Measurements from ENCODE around the gene DEPP1. TPM values are rescaled to one million over a fixed set of nuclear protein-coding genes. Genes with fewer than 3 reads are reported as not detected.

Gene DEPP1
- polyA plus RNA-seq, 2 of the 4 experiments (the other 2 are of a cell fraction), result 0.46 to 0.92 TPM

DNA sequence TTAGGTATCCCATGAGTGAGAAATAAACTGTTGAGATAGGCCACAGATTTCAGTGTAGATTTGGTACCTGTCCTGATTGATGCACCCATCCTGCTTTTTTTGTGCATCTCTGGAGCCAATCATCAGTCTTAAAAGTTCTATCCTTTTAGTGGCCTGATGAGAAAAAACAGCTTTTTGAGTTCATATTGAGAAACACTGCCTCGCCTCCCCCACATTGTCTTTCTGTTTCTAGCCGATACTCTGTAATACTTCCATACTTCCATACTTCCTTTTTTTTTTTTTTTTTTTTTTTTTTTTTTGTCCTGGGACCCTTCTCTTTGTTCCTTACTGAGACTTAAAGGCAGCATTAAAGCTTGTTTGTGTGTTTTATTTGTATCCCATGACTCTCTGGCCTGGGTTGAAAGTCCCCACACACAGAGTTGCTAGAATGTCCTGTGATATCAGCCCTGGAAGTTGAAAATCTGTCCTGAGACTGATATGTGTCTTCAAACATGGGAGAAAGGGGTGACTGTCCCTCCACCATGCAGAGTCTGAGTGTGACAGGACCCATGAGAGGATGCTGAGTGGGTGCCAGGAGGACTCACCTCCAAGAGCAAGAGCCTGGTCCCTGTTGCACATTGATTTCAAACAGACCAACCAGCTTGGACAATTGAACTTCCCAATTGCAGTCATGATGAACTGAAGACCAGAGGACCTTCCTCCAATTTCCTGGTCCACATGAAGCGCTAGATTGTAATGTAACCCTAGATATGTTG, 27.8 kb upstream of the DEPP1 start:
- Histone ChIP-seq H3K9me3 (peaks cover 37% of the 10 kb centered on the region), H3K4me1 (0 out of 3 replicates have a peak, but pooled peaks cover under 1% of the 10 kb centered on the region), H3K27ac (no peak overlapping the region), H3K4me3 (no peak overlapping the region), H3K4me2 (no peak overlapping the region)
- ChIA-PET CTCF (interaction anchor here (1.1 to 3.2 kb wide), 2 partner anchors 11 to 74 kb away, joined by 6 to 10 read pairs; no protein-coding TSS in a partner anchor), POLR2A (no interaction called here)
- DNase-seq (ENCODE audit: low read depth in 1 of 2, low spot score in 1 of 2) (no peak), FAIRE-seq (no peak), ATAC-seq (no peak)
- WGBS (ENCODE audit: missing lambda C conversion rate), result 87% methylated on average over 3 of the region's 3 CpGs
- no peak for TF ChIP-seq CHD4 (IDR thresholded peaks at IDR 0.05; ENCODE audit: borderline replicate concordance)

- Histone ChIP-seq H3K4me1 (0 out of 3 replicates have a peak, but pooled peaks cover 3% of the 10 kb centered on the region), H3K27ac (no peak overlapping the region), H3K4me2 (no peak overlapping the region), H3K4me3 (no peak overlapping the region), H3K9me3 (peaks cover 45% of the 10 kb centered on the region)
- TF ChIP-seq HMGXB4 (CRISPR knock-in tag; IDR thresholded peaks at IDR 0.05; ENCODE audit: borderline replicate concordance), result no peak
- TF ChIP-seq, protein P1, sequence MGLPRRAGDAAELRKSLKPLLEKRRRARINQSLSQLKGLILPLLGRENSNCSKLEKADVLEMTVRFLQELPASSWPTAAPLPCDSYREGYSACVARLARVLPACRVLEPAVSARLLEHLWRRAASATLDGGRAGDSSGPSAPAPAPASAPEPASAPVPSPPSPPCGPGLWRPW (IDR thresholded peaks at IDR 0.05), result no peak
- TF ChIP-seq FOXS1 (CRISPR knock-in tag; IDR thresholded peaks at IDR 0.05), result no peak
- no peak for TF ChIP-seq POLR2A (IDR thresholded peaks at IDR 0.05; ENCODE audit: low read length)
- TF ChIP-seq HEYL (CRISPR knock-in tag; IDR thresholded peaks at IDR 0.05), result no peak
- TF ChIP-seq PHF8 (IDR thresholded peaks at IDR 0.05; ENCODE audit: borderline replicate concordance, low read depth), result no peak
- no peak for TF ChIP-seq CBX2 (IDR thresholded peaks at IDR 0.05; ENCODE audit: borderline replicate concordance, low read depth)
- no peak for TF ChIP-seq MYC (IDR thresholded peaks at IDR 0.05; ENCODE audit: borderline replicate concordance, low read length)
- TF ChIP-seq, protein P2, sequence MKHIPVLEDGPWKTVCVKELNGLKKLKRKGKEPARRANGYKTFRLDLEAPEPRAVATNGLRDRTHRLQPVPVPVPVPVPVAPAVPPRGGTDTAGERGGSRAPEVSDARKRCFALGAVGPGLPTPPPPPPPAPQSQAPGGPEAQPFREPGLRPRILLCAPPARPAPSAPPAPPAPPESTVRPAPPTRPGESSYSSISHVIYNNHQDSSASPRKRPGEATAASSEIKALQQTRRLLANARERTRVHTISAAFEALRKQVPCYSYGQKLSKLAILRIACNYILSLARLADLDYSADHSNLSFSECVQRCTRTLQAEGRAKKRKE (CRISPR knock-in tag; IDR thresholded peaks at IDR 0.05; ENCODE audit: low read depth), result no peak
- no peak for TF ChIP-seq USF2 (IDR thresholded peaks at IDR 0.05)
- TF ChIP-seq HOXB13 (CRISPR knock-in tag; IDR thresholded peaks at IDR 0.05; ENCODE audit: low read depth), result no peak
- TF ChIP-seq GATA3 (IDR thresholded peaks at IDR 0.05; ENCODE audit: borderline replicate concordance), result no peak
- TF ChIP-seq, protein P3, sequence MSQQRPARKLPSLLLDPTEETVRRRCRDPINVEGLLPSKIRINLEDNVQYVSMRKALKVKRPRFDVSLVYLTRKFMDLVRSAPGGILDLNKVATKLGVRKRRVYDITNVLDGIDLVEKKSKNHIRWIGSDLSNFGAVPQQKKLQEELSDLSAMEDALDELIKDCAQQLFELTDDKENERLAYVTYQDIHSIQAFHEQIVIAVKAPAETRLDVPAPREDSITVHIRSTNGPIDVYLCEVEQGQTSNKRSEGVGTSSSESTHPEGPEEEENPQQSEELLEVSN (IDR thresholded peaks at IDR 0.05; ENCODE audit: borderline replicate concordance, low read depth), result no peak
- ATAC-seq (no peak), FAIRE-seq (no peak), DNase-seq (ENCODE audit: low read depth in 1 of 2, low spot score in 1 of 2) (no peak)
- POLR2A ChIA-PET, result no interaction called here
- CTCF ChIA-PET, result interaction anchor here (1.1 to 3.2 kb wide), 3 partner anchors 10 to 73 kb away, joined by 6 to 10 read pairs (median 9); no protein-coding TSS in a partner anchor
- WGBS (ENCODE audit: missing lambda C conversion rate), result 84% methylated on average over 1 of the region's 1 CpG
Observed at GRCh38 chr10:45005284-45005683, 26.7 kb upstream of the DEPP1 start.

- no peak overlapping the region for H3K4me3 ChIP-seq
- no peak for FAIRE-seq
- no peak overlapping the region for H3K27ac ChIP-seq
- peaks cover 50% of the 10 kb centered on the region for H3K9me3 ChIP-seq
- ChIA-PET CTCF (interaction anchor here (1.4 to 3.2 kb wide), 3 partner anchors 9 to 231 kb away, joined by 5 to 10 read pairs (median 9); no protein-coding TSS in a partner anchor), POLR2A (no interaction called here)
- no peak for DNase-seq (ENCODE audit: low read depth in 1 of 2, low spot score in 1 of 2)
- H3K4me2 ChIP-seq, result no peak overlapping the region
- ATAC-seq, result no peak
- TF ChIP-seq HEYL (CRISPR knock-in tag; IDR thresholded peaks at IDR 0.05) (no peak), CEBPB (IDR thresholded peaks at IDR 0.05) (no peak), JUN (IDR thresholded peaks at IDR 0.05) (no peak), RNF2 (IDR thresholded peaks at IDR 0.05; ENCODE audit: borderline replicate concordance, low read depth) (no peak), ESRRA (IDR thresholded peaks at IDR 0.05; ENCODE audit: borderline replicate concordance, low read length) (no peak), MYC (IDR thresholded peaks at IDR 0.05; ENCODE audit: borderline replicate concordance, low read length) (no peak), RCOR1 (IDR thresholded peaks at IDR 0.05; ENCODE audit: low read depth, low read length) (no peak), CBX2 (IDR thresholded peaks at IDR 0.05; ENCODE audit: borderline replicate concordance, low read depth) (no peak), CHD4 (IDR thresholded peaks at IDR 0.05; ENCODE audit: borderline replicate concordance) (no peak), FOSB (CRISPR knock-in tag; IDR thresholded peaks at IDR 0.05) (no peak), MAFK (IDR thresholded peaks at IDR 0.05; ENCODE audit: partially characterized antibody) (no peak), ZSCAN20 (CRISPR knock-in tag; IDR thresholded peaks at IDR 0.05) (no peak), FOSL2 (IDR thresholded peaks at IDR 0.05) (no peak), FOSL2 (CRISPR knock-in tag; IDR thresholded peaks at IDR 0.05) (no peak), NFE2L2 (conservative IDR thresholded peaks at IDR 0.05; ENCODE audit: low read length) (no peak), GATA3 (IDR thresholded peaks at IDR 0.05; ENCODE audit: borderline replicate concordance) (no peak)
- TF ChIP-seq, protein P3 (IDR thresholded peaks at IDR 0.05; ENCODE audit: borderline replicate concordance, low read depth), result no peak
- 0 out of 3 replicates have a peak, but pooled peaks cover 3% of the 10 kb centered on the region for H3K4me1 ChIP-seq
- 71% methylated on average over 3 of the region's 3 CpGs for whole genome bisulfite sequencing (ENCODE audit: missing lambda C conversion rate)
Observed at GRCh38 chr10:45004661-45005060, 26.1 kb upstream of the DEPP1 start.
